Stimulated activated CD8-positive, alpha-beta memory T cell treated with anti-CD3 and anti-CD28 coated beads, Interleukin-15, amount 100 ng/mL, for 48 hours (primary cell): ENCODE measurements around the gene DLGAP1.
"Not testable (repeated sequence)": the region's sequence is repeated elsewhere in the genome, so short reads cannot be mapped to it uniquely, and the experiment has no call there.

Experiments used
- DNase-seq, 2 donors: peaks; one replicate each; pipeline ENCODE4 v3.0.0-alpha.2; 2020; ENCODE audit warnings: low read depth in 2 of 2

DLGAP1 gene

DNA sequence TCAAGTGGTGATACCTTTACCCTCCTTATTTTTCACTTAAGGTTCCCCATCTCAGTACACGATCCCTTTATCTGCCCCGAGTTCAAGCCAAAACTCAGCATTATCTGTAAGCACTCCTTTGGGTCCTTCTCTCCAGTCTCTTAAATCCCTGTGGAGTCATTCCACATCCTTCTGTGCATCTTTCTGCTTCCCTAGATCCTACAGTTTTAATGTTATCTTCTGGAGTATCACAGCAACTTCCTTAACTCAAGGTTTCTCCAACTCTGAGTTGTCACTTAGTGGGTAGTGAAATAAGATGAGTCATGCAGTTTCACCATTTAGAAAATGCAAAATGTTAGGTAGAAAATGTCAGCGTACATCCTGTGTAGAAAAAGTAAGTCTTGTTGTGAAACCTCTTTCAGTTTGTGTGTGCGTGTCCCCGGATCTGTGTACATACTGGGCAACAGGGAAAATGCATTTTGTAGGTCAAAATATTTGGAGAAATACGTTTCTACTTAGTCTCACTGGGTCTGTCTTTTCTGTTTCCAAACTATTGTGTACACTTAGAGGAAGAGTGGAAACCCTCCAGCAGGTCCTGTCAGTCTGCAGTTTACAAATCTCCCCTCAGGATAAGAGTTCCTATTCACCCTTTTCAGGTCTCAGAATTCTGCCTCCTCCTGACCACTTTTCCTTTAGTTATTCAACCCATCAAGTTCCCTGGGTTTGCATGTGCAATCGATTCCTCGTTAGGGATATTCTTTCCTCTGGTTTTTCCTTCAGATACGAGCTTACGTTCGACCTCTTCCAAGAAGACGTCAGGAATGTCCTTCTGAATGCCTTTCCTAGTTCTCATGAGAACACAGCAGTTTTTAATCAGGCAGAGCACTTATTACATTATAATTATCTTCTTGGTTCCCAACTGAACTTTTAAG is 850.4 kb downstream of the DLGAP1 start:
- no peak for DNase-seq

DNA sequence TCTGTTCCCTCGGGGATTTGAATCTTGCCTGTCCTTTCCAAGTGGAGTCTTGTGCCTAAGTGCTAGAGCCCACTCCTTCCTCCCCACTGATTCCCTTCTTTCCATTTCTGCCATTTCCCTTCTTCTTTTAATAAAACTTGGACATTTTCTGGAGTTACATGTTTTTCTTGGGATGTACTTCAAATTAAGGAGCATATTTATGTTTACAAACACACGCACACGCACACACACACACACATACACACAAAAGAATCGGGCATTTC is 850.9 kb downstream of the DLGAP1 start:
- DNase-seq: no peak

DNA sequence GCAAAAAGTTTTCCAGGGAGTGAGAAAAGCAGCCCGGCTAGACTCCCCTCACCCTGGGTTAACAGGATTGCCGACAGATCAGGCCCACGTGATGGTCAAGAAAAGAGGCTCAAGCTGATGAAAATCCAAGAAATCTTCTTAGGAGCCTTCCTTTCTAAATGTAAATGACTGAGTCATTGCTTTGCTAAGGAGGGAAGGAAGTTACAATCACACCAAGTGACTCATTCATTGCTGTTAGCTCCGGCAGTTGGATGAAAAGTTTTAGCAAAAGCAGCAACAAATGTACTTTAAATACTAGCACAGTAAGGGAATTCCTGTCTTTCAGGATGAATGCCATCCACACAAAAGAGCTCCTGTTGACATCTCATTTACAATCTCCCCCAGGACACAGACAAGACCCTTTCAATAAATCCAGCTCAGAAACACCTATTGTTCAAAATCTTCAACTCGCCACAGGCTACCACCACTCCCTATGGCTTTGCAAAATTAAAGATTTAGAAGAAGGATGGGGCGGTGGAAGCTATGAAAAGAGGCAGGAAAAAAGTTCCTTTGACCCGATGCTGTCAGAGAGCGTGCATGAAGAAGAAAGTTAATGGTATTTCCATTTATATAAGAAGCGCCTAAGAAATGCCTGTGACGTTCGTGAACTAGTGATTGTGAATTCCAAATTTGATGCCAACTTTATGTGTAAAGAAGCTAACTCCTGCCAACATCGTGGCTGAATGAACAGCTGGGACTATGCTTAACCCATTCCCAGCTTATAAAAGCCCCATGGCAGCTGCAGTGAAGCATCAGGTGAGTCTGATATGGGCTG is 851.5 kb downstream of the DLGAP1 start:
- no peak for DNase-seq

DNA sequence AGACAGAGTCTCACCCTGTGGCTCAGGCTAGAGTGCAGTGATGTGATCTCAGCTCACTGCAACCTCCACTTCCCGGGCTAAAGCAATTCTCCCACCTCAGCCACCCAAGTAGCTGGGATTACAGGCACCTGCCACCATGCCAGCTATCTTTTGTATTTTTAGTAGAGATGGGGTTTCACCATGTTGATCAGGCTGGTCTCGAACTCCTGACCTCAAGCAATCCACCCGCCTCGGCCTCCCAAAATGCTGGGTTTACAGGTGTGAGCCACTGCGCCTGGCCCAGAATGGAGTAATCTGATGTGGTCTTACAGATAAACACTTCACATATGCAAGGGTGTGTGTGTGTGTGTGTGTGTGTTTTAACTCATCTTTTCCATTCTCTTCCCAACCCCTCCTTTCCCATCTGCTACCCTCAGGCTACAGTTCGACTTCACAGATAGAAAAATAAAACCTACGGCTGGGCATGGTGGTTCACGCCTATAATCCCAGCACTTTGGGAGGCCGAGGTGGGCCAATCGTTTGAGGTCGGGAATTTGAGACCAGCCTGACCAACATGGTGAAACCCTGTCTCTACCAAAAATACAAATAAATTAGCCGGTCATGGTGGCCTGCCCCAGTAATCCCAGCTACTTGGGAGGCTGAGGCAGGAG is 853.9 kb downstream of the DLGAP1 start:
- not testable (repeated sequence) for DNase-seq

DNA sequence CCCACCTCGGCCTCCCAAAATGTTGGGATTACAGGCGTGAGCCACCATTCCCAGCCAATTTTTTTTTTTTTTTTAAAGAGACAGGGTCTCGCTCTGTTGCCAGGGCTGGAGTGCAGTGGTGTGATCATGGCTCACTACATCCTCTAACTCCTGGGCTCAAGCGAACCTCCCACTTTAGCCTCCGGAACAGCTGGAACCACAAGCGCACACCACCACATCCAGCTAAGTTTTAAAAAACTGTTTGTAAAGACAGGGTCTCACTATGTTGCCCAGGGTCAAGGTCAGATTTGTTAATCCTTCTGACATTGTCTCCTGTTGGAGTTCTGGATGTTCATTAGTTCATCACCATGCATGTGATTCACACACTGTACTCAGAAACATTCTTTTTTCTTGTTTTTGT is 855.2 kb downstream of the DLGAP1 start:
- no peak for DNase-seq

DNA sequence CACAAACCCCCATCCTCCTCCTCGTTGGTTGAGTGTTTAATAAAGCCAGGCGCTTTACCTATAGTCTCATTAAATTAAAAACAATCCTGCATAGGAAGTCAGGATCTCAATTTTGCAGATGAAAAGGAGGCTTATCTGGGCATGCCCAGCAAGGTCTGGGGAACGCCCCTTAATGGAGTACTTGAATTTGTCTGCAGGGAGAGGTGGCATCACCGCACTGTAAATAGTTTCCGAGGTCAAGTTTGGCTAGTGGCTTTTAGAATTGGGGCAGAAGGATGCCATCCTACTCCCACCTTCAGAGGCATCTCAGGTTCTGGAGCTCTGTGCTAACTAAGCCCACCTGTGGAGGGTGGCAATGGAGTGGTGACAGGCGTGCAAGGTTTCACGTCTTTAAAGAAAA is 855.9 kb downstream of the DLGAP1 start:
- DNase-seq: no peak

DNA sequence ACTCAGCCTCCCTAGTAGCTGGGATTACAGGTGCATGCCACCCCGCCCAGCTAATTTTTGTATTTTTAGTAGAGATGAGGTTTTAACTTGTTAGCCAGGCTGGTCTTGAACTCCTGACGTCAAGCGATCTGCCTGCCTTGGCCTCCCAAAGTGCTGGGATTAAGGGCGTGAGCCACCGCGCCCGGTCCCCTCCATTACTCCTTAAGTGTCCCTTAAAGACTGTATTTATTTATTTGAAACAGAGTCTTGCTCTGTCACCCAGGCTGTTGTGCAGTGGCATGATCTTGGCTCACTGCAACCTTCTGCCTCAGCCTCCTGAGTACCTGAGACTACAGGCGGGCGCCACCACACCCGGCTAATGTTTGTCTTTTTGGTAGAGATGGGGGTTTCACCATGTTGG is 856.5 kb downstream of the DLGAP1 start:
- no peak for DNase-seq

DNA sequence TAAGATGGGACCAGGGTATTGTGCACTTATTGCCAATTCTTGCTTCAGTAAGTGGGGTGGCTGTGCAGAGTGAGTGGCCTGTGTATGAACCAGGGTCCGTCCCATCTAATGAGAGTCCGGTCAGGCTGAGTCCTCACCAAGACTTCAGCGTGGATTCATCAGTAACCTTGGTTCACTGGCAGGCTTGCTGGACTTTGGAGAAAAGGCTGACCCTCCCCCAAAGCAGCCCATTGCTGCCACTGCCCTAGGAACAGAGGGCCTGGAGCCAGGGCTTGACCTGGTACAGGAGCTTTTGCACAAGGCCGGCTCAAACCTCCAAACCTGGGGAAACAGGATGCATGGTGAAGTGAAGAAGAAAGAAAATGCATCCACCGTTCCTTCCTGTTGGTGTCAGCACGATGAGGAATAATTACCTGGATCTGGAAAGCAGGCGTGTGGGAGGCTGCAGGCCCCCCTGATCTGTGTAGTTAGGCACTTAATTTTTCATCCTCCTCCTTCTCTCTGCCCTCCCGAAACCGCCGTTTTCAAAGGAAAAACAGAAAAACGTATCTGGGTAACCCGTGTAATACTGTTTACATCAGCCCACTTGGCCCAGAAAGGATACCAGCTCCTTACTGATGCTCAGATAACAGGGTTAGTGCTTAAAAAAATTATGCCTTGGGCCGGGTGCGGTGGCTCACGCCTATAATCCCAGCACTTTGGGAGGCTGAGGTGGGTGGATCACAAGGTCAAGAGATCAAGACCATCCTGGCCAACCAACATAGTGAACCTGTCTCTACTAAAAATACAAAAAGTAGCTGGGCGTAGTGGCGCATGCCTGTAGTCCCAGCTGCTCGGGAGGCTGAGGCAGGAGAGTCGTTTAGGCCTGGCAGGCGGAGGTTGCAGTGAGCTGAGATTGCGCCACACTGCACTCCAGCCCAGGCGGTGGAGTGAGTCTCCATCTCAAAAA is 857.4 kb downstream of the DLGAP1 start:
- no peak for DNase-seq

DNA sequence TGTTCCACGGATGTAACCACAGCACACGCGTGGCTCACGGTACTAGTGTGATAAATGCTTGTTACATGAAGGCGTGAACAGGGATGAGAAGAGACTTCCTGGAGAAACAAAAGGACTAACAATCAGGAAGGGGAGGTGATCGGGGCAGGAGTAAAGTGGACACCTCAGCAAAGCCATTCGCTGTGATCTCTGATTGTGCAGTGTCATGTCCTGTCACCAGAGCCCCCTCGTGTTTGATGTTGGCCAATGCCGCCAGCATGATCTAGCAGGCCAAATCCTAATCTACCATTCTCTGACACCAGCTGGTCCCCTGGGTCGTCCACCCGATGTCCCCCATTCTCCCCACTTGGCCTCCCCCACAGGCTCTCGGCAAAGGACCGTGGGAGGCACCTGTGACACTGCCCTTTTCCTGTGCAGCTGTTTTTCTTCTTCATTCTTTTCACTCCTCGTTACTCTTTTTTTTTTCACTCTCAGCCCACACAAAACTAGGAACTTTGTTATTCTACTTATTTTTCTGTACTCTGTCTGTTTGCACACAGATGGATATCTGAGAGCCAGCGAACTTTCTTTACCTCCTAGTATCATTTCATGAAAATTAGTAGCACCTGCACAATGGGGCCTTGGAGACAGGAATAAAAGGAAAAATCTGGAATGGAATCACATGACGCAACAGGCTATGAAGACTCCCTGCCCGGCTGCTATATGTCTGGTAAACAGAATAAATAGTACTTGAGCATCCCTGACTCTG is 858.3 kb downstream of the DLGAP1 start:
- no peak for DNase-seq

DNA sequence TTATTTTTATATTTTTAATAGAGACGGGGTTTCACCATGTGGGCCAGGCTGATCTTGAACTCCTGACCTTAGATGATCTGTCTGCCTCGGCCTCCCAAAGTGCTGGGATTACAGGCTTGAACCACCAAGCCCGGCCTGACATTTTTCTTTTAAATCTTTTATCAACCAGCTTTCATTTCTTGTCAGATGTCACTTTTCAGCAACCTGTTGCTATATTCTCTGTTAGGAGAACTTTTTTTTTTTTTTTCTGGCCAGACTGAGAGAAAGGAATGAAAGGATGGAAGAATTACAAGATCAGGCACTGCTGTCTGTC is 858.8 kb downstream of the DLGAP1 start:
- no peak for DNase-seq

DNA sequence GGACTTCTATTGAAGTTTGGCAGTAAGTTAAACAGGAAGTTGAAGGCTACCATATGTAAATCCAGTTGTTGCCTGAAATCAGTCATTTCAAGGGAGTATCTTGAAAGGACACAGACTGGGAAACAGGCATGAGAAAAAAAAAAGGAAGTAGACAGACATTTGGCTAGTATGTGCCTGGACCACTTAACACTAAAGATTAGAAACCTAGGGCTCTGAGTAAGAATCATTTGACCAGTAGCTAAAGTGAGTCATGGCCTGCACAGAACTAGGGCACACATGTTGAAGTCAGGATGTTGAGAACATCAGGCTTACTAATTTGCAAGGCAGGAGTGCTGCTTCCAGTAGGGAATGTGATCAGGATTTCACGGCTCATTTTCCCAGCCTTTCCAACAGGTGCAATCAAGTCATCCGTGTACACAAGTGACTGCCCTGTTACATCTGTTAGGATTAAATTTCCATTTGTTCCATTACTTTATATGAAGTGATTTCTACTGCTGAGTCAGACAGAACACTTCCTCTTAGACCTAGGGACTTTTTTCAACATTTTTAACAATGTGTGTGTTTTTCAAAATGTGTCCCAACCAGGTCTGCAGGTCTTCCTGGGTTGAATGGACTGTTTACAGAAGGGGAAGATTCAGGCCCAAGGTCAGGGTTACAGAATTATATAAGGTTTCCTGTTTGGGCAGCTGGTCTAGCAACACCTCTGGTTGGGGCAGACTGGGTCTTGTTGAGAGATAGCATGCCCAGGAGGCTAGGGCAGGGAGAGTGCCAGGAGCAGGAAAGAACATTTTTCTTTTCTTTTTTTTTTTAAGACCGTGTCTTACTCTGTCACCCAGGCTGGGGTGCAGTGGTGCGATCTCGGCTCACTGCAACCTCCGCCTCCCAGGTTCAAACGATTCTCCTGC is 859.5 kb downstream of the DLGAP1 start:
- DNase-seq: no peak

DNA sequence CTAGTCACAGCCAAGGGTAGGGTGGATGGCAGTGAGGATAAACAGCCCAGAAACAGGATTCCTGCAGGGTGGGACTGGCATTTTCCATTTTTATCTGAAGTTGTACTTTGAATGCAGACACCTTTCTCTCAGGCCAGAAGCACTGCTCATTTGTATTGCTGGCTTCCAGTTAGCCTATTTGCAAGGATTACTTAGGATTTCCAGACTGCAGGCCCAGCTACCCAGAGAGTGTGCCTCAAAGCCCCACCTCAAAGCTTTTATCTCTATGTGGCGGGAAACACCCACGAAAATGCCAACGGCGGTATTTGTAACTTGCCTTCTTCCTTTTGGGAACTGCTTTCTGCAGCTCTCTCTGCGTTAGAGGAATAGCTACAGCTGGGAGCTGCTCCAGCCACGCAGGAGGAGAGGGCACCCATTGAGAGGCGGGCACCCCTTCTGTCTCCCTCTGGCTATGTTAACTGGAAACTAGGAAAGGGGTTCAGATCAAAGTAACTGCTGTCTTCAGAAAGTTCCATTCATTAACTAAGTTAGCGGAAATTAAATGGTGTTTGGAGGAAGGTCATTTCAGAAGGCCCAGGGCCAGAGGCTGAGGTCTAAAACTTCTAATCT is 860.2 kb downstream of the DLGAP1 start:
- no peak for DNase-seq

DNA sequence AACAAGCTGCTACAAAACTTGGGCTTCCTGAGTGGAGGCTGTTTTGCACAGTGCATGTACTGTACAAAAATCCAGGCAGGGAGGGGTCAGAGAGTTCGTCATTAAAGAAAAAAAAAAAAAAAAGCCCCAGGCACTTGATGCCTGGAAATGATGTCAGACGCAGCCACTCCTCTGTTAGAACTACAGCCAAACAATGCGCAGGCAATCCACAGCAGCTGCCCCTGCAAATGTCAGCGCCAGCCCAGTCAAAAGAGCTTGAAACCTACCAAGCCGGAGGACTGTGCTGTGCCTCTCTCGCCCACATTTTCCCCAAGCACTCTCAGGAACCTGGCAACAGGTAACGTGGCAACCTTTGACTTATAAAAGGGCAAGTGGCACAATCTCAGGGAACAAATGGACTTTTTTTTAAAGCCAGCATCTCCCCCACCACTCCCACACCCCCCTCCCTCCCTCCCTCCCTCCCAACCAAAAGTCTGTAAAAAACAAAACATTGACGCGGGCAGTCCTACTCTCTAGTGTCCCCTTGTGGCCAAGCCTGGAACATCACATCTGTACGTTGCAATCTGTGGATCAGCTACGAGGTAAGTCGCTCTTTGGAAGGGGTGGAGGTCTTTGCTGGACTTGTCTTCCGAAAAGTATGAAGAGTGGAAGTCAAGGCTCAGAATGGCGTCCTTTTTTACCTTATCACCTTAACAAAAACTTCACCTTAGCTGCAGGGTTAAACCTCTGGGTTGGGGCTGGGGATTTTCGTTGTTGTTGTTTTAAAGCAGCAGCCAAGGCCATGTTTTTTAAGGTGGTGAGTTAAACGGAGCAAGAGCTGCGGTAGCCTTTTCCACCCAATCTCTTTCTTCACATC is 861.0 kb downstream of the DLGAP1 start:
- peak; percentile 78 for DNase-seq

DNA sequence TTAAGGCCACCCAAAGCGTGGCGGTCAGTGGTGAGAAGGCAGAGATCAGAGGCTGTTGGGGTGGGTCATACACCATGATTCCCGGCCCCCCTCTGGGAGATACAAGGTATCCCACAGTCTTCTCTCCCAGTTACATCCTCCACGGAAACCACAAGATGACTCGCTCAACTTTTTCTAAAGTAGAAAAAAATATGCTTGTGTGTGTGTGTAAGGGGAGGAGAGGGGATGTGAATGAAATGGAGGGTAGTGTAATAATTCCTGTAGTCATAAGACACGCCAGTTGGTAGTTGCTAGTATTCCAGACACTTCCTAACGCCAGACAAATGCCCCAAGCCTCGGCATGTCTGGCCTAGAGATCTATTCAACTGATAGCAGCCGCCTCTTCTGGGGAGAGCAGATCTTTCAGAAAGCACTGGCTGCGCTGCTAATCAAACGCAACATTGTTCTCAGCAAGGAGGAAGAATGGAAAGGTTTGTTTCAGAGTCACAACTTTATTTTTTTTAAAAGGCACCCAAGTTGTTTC is 861.7 kb downstream of the DLGAP1 start:
- no peak for DNase-seq

DNA sequence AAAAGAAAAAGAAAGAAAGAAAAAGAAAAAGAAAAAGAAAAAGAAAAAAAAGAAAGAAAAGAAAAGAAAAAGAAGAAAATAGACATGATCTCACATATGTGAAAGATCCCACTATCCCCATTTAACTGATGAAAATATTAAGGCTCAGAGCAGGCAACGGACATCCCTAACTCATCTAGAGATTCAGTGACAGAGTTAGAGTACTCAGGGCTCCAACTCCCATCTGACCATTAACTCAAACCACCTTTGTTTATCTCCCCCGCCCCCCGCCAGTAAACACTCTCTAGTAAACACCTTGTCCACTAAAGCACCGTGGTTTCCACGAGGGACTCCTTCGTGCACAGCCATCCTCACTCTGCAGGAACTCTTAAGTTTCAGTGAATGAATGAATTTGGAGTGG is 862.2 kb downstream of the DLGAP1 start:
- DNase-seq: no peak

DNA sequence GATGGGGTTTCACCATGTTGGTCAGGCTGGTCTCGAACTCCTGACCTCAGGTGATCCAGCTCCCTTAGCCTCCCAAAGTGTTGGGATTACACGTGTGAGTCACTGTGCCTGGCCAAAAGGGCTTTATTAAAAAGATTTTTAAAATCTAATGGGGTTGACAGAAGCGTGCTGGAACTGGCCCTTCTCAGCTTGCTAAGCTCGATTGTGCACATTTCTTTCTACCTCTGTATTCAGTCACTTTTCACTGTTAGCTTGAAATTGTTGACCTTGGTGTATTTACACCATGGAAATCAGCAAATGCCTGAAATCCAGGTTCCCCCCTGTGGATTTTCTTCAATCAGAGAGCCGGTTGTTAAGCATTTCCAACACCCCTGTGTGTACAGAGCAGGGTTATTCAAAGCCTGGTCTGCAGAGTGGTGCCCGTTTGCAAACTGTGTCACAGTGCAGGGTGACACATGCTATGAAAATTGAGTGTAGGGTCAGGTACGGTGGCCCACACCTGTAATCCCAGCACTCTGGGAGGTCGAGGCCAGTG is 864.9 kb downstream of the DLGAP1 start:
- DNase-seq: no peak

DNA sequence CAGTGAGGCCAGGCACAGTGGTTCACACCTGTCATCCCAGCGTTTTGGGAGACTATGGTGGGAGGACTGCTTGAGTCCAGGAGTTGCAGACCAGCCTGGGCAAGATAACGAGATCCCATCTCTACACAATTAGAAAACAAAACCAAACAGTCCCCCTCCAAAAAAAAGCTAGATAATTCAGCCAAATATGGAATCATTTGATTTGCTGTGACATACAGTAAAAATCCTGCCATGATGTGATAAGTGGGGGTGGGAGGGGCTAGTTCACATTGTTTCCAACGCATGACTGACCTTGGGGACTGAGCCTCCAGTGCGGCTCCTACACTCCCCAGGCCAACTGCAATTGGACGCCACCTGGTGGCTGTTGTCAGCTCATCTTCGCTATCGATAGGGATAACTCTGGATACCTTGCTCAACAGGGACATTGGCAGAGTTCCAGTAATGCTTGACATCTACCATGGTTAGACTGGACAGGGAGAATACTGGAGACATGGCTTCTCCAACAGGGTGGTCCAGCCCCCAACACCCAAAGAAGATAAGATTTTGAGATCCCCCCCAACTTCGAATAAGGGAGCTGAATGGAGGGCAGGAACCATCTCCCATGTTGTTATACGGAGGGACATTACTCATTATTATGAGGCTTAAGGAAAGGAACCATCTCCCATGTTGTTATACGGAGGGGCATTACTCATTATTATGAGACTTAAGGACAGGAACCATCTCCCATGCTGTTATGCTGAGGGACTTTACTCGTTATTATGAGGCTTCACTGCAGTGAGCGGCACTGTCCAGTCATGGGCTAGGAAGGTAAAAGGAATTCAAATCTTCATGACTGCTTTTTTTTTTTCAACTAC is 869.2 kb downstream of the DLGAP1 start:
- peak; percentile 53 to 54 for DNase-seq
